HEK293 (cell line): Measurements from ENCODE around the gene ZNF512.

Experiments used
- CTCF ChIA-PET: fragments of 350-600 bp; formaldehyde crosslinking; extraction: SDS; loops from one replicate; lab custom pipeline; 2021; ENCODE audit warnings: antibody characterized with exemption; lab: Yijun Ruan, JAX
- POLR2A ChIA-PET: fragments of 300-600 bp; formaldehyde crosslinking; extraction: SDS; loops from one replicate; lab custom pipeline; 2020; ENCODE audit warnings: antibody characterized with exemption, inconsistent platforms; lab: Yijun Ruan, JAX
- H3K27ac ChIP-seq: fragments of 200-500 bp; sonication (Bioruptor generic); 2 replicates; pipeline ENCODE4 v1.5.1; 2014; ENCODE audit warnings: low read depth, low read length, control low read depth, inconsistent platforms; ENCODE audit errors: extremely low read depth
- H3K36me3 ChIP-seq, 2 experiments: fragments of 200-500 bp in 1 of 2; sonication (Bioruptor generic) in 1 of 2; 1 replicate in 1 of 2; 2 replicates in 1 of 2; pipeline ENCODE4 v1.5.1; 2014 to 2017; ENCODE audit warnings: inconsistent platforms in 2 of 2, low read length in 2 of 2; ENCODE audit not compliant: control insufficient read depth in 2 of 2, insufficient read depth in 1 of 2
- H3K4me1 ChIP-seq: fragments of 200-500 bp; sonication (Bioruptor generic); 2 replicates; pipeline ENCODE4 v1.5.1; 2014; ENCODE audit warnings: mild to moderate bottlenecking, low read length, inconsistent platforms; ENCODE audit not compliant: control insufficient read depth, insufficient read depth
- H3K4me3 ChIP-seq: 2 replicates; pipeline ENCODE4 v1.5.1; 2011; ENCODE audit warnings: low read depth, mild to moderate bottlenecking, control low read depth, low read length, moderate library complexity
- H3K9me3 ChIP-seq: fragments of 200-500 bp; sonication (Bioruptor generic); 2 replicates; pipeline ENCODE4 v1.5.1; 2014; ENCODE audit warnings: low read depth, low read length, inconsistent platforms; ENCODE audit not compliant: control insufficient read depth, insufficient read depth
- FEZF1 ChIP-seq: fragments of 450-650 bp; formaldehyde crosslinking; IDR thresholded peaks from 2 replicates; pipeline ENCODE4 v1.5.1; 2016; ENCODE audit warnings: missing biosample characterization, missing genetic modification characterization
- KLF9 ChIP-seq: fragments of 450-650 bp; formaldehyde crosslinking; IDR thresholded peaks from 2 replicates; pipeline ENCODE4 v1.5.1; 2016; ENCODE audit warnings: missing biosample characterization, missing genetic modification characterization, low read depth
- PRDM1 ChIP-seq: fragments of 450-650 bp; formaldehyde crosslinking; IDR thresholded peaks from 2 replicates; pipeline ENCODE4; 2016; ENCODE audit warnings: missing biosample characterization, missing genetic modification characterization
- PRDM6 ChIP-seq: fragments of 450-650 bp; formaldehyde crosslinking; IDR thresholded peaks from 2 replicates; pipeline ENCODE4 v1.5.1; 2017; ENCODE audit warnings: missing biosample characterization, missing genetic modification characterization
- SCRT1 ChIP-seq: fragments of 450-650 bp; formaldehyde crosslinking; IDR thresholded peaks from 2 replicates; pipeline ENCODE4 v1.5.1; 2016; ENCODE audit warnings: missing biosample characterization, missing genetic modification characterization, borderline replicate concordance
- SP3 ChIP-seq: fragments of 450-650 bp; formaldehyde crosslinking; IDR thresholded peaks from 2 replicates; pipeline ENCODE4 v1.5.1; 2016; ENCODE audit warnings: missing biosample characterization, missing genetic modification characterization
- TSHZ1 ChIP-seq: fragments of 450-650 bp; formaldehyde crosslinking; IDR thresholded peaks from 2 replicates; pipeline ENCODE4 v1.5.1; 2016; ENCODE audit warnings: missing biosample characterization, missing genetic modification characterization, borderline replicate concordance
- ZNF112 ChIP-seq: fragments of 450-650 bp; formaldehyde crosslinking; IDR thresholded peaks from 2 replicates; pipeline ENCODE4 v1.5.0; 2017; ENCODE audit warnings: missing biosample characterization, missing genetic modification characterization
- ZNF133 ChIP-seq: fragments of 450-650 bp; formaldehyde crosslinking; IDR thresholded peaks from 2 replicates; pipeline ENCODE4 v1.5.1; 2016; ENCODE audit warnings: missing biosample characterization, missing genetic modification characterization
- ZNF138 ChIP-seq: fragments of 450-650 bp; formaldehyde crosslinking; IDR thresholded peaks from 2 replicates; pipeline ENCODE4 v1.5.1; 2016; ENCODE audit warnings: missing biosample characterization, missing genetic modification characterization, borderline replicate concordance
- ZNF16 ChIP-seq: fragments of 450-650 bp; formaldehyde crosslinking; IDR thresholded peaks from 2 replicates; pipeline ENCODE4 v1.5.1; 2016; ENCODE audit warnings: low read depth, missing biosample characterization, missing genetic modification characterization
- ZNF214 ChIP-seq: fragments of 450-650 bp; formaldehyde crosslinking; IDR thresholded peaks from 2 replicates; pipeline ENCODE4 v1.5.1; 2017; ENCODE audit warnings: missing biosample characterization, mild to moderate bottlenecking, missing genetic modification characterization, borderline replicate concordance
- ZNF335 ChIP-seq: fragments of 450-650 bp; formaldehyde crosslinking; conservative IDR thresholded peaks from 2 replicates; pipeline ENCODE4 v1.5.1; 2016; ENCODE audit warnings: missing biosample characterization, missing genetic modification characterization
- ZNF341 ChIP-seq: fragments of 450-650 bp; formaldehyde crosslinking; IDR thresholded peaks from 2 replicates; pipeline ENCODE4; 2016; ENCODE audit warnings: low read depth, missing biosample characterization, missing genetic modification characterization
- ZNF366 ChIP-seq: fragments of 450-650 bp; formaldehyde crosslinking; conservative IDR thresholded peaks from 2 replicates; pipeline ENCODE4 v1.5.1; 2016; ENCODE audit warnings: missing biosample characterization, missing genetic modification characterization
- ZNF404 ChIP-seq: fragments of 450-650 bp; formaldehyde crosslinking; IDR thresholded peaks from 2 replicates; pipeline ENCODE4 v1.5.1; 2017; ENCODE audit warnings: missing biosample characterization, missing genetic modification characterization
- ZNF510 ChIP-seq: fragments of 450-650 bp; formaldehyde crosslinking; IDR thresholded peaks from 2 replicates; pipeline ENCODE4 v1.5.1; 2018; ENCODE audit warnings: mild to moderate bottlenecking, missing genetic modification characterization, missing biosample characterization; ENCODE audit not compliant: insufficient replicate concordance
- ZNF837 ChIP-seq: fragments of 450-650 bp; formaldehyde crosslinking; IDR thresholded peaks from 2 replicates; pipeline ENCODE4 v1.5.1; 2016; ENCODE audit warnings: missing biosample characterization, missing genetic modification characterization
- TF ChIP-seq, protein P1 (sequence below): fragments of 450-650 bp; formaldehyde crosslinking; IDR thresholded peaks from 2 replicates; pipeline ENCODE4 v1.5.1; 2016; ENCODE audit warnings: missing biosample characterization, missing genetic modification characterization
- TF ChIP-seq, protein P2 (sequence below): fragments of 450-650 bp; formaldehyde crosslinking; IDR thresholded peaks from 2 replicates; pipeline ENCODE4 v1.5.1; 2016; ENCODE audit warnings: missing biosample characterization, missing genetic modification characterization

Gene ZNF512

DNA sequence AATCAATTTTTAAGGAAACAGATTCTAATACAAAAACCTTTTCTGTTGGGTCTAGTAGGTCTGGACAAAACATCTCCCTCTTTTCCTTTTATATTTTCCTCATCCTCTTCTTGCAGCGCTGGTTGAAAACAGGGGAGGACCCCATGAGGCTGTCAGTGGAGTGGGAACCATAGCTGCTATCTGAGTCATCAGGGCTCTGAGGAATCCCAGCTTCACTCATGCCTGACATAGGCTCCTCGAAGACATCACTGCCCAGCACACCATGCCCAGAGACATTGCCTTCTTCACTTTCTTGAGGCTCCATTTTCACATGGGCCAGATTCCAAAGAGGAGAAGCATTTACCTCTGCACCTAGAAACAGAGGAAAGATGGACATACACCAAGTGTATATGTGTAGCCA is 70.6 kb downstream of the ZNF512 start:
- peaks cover 80 to 96% of the 10 kb centered on the region in 2 experiments for H3K36me3 ChIP-seq
- no peak overlapping the region for H3K4me3 ChIP-seq
- ChIA-PET POLR2A (no interaction called here), CTCF (interaction anchor here (0.5 kb wide), 1 partner anchor 350 kb away, joined by 3 read pairs; no protein-coding TSS in a partner anchor)
- TF ChIP-seq ZNF335 (tag by site-specific recombination) (no peak), SP3 (tag by site-specific recombination) (no peak), PRDM6 (tag by site-specific recombination) (no peak), ZNF404 (no peak), FEZF1 (tag by site-specific recombination) (no peak), TSHZ1 (tag by site-specific recombination) (no peak), ZNF341 (no peak), KLF9 (no peak), ZNF837 (no peak), PRDM1 (no peak), SCRT1 (no peak)
- TF ChIP-seq, protein P1, sequence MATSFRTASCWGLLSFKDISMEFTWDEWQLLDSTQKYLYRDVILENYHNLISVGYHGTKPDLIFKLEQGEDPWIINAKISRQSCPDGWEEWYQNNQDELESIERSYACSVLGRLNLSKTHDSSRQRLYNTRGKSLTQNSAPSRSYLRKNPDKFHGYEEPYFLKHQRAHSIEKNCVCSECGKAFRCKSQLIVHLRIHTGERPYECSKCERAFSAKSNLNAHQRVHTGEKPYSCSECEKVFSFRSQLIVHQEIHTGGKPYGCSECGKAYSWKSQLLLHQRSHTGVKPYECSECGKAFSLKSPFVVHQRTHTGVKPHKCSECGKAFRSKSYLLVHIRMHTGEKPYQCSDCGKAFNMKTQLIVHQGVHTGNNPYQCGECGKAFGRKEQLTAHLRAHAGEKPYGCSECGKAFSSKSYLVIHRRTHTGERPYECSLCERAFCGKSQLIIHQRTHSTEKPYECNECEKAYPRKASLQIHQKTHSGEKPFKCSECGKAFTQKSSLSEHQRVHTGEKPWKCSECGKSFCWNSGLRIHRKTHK (tag by site-specific recombination) = no peak
- TF ChIP-seq, protein P2, sequence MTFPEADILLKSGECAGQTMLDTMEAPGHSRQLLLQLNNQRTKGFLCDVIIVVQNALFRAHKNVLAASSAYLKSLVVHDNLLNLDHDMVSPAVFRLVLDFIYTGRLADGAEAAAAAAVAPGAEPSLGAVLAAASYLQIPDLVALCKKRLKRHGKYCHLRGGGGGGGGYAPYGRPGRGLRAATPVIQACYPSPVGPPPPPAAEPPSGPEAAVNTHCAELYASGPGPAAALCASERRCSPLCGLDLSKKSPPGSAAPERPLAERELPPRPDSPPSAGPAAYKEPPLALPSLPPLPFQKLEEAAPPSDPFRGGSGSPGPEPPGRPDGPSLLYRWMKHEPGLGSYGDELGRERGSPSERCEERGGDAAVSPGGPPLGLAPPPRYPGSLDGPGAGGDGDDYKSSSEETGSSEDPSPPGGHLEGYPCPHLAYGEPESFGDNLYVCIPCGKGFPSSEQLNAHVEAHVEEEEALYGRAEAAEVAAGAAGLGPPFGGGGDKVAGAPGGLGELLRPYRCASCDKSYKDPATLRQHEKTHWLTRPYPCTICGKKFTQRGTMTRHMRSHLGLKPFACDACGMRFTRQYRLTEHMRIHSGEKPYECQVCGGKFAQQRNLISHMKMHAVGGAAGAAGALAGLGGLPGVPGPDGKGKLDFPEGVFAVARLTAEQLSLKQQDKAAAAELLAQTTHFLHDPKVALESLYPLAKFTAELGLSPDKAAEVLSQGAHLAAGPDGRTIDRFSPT (tag by site-specific recombination) = no peak
- no peaks in the 10 kb centered on the region for H3K9me3 ChIP-seq
- no peaks in the 10 kb centered on the region for H3K4me1 ChIP-seq
- no peak overlapping the region for H3K27ac ChIP-seq

- Histone ChIP-seq H3K4me1 (no peaks in the 10 kb centered on the region), H3K9me3 (no peaks in the 10 kb centered on the region), H3K27ac (no peak overlapping the region; the same call in 1 of the 2 replicates), H3K36me3 (peaks cover 75 to 98% of the 10 kb centered on the region in 2 experiments)
- CTCF ChIA-PET = interaction anchor here (1.6 kb wide), 1 partner anchor 28 kb away, joined by 6 read pairs; no protein-coding TSS in a partner anchor
- TF ChIP-seq ZNF138 (tag by site-specific recombination) = no peak
- no peak for TF ChIP-seq ZNF366 (tag by site-specific recombination)
- no peak for TF ChIP-seq ZNF214 (tag by site-specific recombination)
- TF ChIP-seq ZNF510 (tag by site-specific recombination) = no peak
- TF ChIP-seq ZNF112 = no peak
- TF ChIP-seq ZNF133 = no peak
- TF ChIP-seq ZNF16 = no peak
- TF ChIP-seq, all 188 proteins: peak for 0
- H3K4me3 ChIP-seq = no peak overlapping the region
- POLR2A ChIA-PET = interaction anchor here (0.7 to 1.8 kb wide), 2 partner anchors 8 to 27 kb away, joined by 3 to 6 read pairs; partner anchors contain the start of genes CCDC121, GPN1, SLC4A1AP and SUPT7L
Observed at GRCh38 chr2:27655155-27655951, 72.5 kb downstream of the ZNF512 start.
